Naive thymus-derived CD8-positive, alpha-beta T cell (primary cell): ENCODE results near the gene DCAF7. TPM values are rescaled to one million over a fixed set of nuclear protein-coding genes. Genes with fewer than 3 reads are reported as not detected.

Experiments used
- ATAC-seq, 2 donors: fragments of 150-1000 bp; cut with Tn5 transposase in 1 of 2; sonication (Bioruptor Pico), chemical (Tn5 transposase) in 1 of 2; 1 replicate in 1 of 2; 2 replicates in 1 of 2; pipeline ENCODE4 v1.10.0; 2021; ENCODE audit warnings: mild to moderate bottlenecking in 2 of 2, moderate library complexity in 2 of 2
- POLR2A ChIA-PET: fragments of 350-600 bp; sonication (Branson Sonifier 250); formaldehyde crosslinking; loops from one replicate; lab custom pipeline; 2021; ENCODE audit warnings: antibody characterized with exemption; lab: Charles Lee
- DNase-seq, 10 donors: peaks; one replicate each; pipeline versions ENCODE4 v3.0.0 to v3.0.0-alpha.2; 2020 to 2022
- H3K27ac Mint-ChIP-seq, 10 donors: one replicate each; pipeline ENCODE4 v1.8.0; 2020 to 2022; ENCODE audit warnings: mild to moderate bottlenecking in 10 of 10, mixed read lengths in 10 of 10, moderate library complexity in 4 of 10, inconsistent platforms in 1 of 10
- H3K27me3 Mint-ChIP-seq, 5 donors: one replicate each; pipeline ENCODE4 v1.8.0; 2021 to 2022; ENCODE audit warnings: mixed read lengths in 5 of 5
- H3K36me3 Mint-ChIP-seq, 3 donors: one replicate each; pipeline ENCODE4 v1.8.0; 2020 to 2022; ENCODE audit warnings: mixed read lengths in 3 of 3, mild to moderate bottlenecking in 2 of 3, inconsistent platforms in 1 of 3
- H3K4me1 Mint-ChIP-seq, 4 donors: one replicate each; pipeline ENCODE4 v1.8.0; 2021 to 2022; ENCODE audit warnings: mixed read lengths in 4 of 4
- H3K4me3 Mint-ChIP-seq, 10 donors: one replicate each; pipeline ENCODE4 v1.8.0; 2020 to 2022; ENCODE audit warnings: mild to moderate bottlenecking in 10 of 10, mixed read lengths in 10 of 10, moderate library complexity in 6 of 10, inconsistent platforms in 1 of 10
- H3K9me3 Mint-ChIP-seq, 9 donors: one replicate each; pipeline ENCODE4 v1.8.0; 2020 to 2022; ENCODE audit warnings: mixed read lengths in 9 of 9, mild to moderate bottlenecking in 3 of 9, inconsistent platforms in 1 of 9, moderate library complexity in 1 of 9
- polyA plus RNA-seq, 3 donors: library from polyadenylated mRNA; unstranded; fragments of 300-500 nt; fragmentation: Illumina TruSeq; gene quantifications; one replicate each; pipeline ENCODE4 v1.2.3, GENCODE V29; 2021
- total RNA-seq, 8 experiments: library from RNA in 2 of 8; stranded (reverse) in 2 of 8; gene quantifications; one replicate each; pipeline ENCODE4 v1.2.3 and lab custom pipeline; 2021 to 2026

Gene DCAF7
- total and polyA plus RNA-seq, 5 experiments from 2014 or later = 57.8 to 77.5 (median 75.6) TPM

DNA sequence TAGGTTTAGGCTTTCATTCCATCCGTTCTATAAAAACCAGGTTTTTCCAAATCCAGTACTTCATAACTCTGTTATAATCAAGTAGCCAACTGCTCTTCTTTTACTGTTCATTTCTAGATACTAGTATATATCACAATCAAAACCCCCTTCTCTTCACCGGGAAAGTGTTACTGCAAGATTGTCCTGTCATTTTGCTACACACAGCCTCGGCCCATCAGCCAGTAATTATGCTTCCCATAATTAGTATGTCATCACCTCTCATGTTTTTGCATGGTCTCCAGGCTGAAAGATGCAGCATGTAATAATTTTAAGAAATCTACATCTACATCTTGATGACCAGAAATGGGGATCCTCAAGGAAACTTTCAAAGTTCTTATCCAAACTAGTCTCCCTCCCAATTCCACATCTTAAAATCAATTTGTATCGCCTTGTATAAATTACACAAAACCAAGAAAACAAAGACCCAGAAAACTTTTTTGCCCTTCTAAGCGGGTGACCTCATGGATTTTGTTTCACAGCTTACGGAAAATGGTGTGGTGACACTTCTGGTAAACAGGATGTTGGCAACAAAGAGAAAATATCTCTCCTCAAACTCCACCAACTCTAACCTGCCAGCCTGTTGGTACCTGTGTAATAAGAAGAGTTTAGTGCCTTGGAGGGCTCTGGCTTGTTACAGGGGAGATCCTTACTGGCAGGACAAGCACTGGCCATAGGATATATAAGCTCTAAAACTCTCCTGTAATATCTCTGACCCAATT is 59.7 kb downstream of the DCAF7 start:
- no peaks in the 10 kb centered on the region for H3K27me3 Mint-ChIP-seq
- H3K36me3 Mint-ChIP-seq = peaks cover 0 to 47% (median 11%) of the 10 kb centered on the region in 3 donors
- peak in 3 of 10 donors; percentile 3 to 62 (median 50) for DNase-seq
- no peaks in the 10 kb centered on the region for H3K9me3 Mint-ChIP-seq
- peak overlapping the region in 8 of 10 donors; percentile 25 to 67 (median 44) for H3K4me3 Mint-ChIP-seq
- peaks cover 19 to 36% (median 29%) of the 10 kb centered on the region in 4 donors for H3K4me1 Mint-ChIP-seq
- ATAC-seq = peak in 1 of 2 donors; percentile 19
- peak overlapping the region; percentile 86 to 96 (median 91) for H3K27ac Mint-ChIP-seq
- POLR2A ChIA-PET = interaction anchor here (1.3 to 4.4 kb wide), 2 partner anchors 9 to 184 kb away, joined by 5 to 24 read pairs; partner anchors contain the start of gene TACO1

DNA sequence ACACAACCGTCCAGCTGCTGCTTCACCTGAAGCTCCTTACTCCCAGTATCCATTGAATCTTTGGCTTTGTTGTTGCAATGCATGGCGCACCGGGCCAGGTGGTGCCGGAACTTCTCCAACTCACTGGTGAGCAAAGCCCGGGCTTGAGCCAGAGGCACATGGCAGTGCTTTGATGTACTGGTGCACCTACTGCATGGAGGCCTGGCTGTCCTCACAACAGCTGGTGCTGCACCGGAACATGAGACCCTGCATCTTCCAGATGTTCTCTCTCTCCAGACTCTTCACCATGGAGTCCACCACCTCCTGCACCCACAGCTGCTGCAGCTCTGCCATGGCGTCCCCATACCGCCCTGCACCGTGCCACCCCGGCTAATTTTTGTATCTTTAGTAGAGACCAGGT is 60.6 kb downstream of the DCAF7 start:
- POLR2A ChIA-PET = interaction anchor here (0.7 to 4.4 kb wide), 6 partner anchors 10 to 359 kb away, joined by 3 to 24 read pairs (median 5); partner anchors contain the start of genes MAP3K3 and TACO1
- Mint-ChIP-seq H3K27ac (peak overlapping the region; percentile 81 to 96 (median 91)), H3K36me3 (peaks cover 0 to 39% (median 10%) of the 10 kb centered on the region in 3 donors), H3K4me3 (peak overlapping the region in 7 of 10 donors; percentile 11 to 67 (median 46)), H3K27me3 (no peaks in the 10 kb centered on the region), H3K4me1 (peaks cover 15 to 31% (median 29%) of the 10 kb centered on the region in 4 donors), H3K9me3 (no peaks in the 10 kb centered on the region)
- ATAC-seq (no peak), DNase-seq (no peak)

DNA sequence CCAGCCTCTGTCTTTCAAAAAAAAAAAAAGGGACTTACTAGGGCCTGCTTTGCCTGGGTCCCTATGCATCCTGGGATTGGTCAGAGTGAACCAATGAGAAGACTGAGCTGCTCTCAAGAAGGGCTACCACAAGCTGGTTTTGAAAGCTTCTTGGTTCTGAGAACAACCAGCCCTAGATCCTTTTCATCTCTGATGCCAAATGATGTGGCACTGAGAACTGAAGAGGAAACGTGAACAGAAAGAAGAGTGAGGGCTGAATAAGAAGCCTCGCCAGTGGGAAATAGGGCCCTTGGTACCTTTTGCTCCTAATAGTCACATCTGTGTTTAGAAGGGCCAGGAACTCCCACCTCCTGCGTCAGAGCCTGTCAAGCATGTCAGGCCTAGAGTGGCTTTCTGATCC is 61.1 kb downstream of the DCAF7 start:
- Mint-ChIP-seq H3K9me3 (no peaks in the 10 kb centered on the region), H3K27ac (peak overlapping the region; percentile 75 to 96 (median 90)), H3K27me3 (no peaks in the 10 kb centered on the region), H3K4me1 (peaks cover 14 to 30% (median 29%) of the 10 kb centered on the region in 4 donors), H3K36me3 (peaks cover 0 to 34% (median 6%) of the 10 kb centered on the region in 3 donors), H3K4me3 (peak overlapping the region in 7 of 10 donors; percentile 18 to 62 (median 49))
- peak in 2 of 10 donors; percentile 40 to 49 for DNase-seq
- peak; percentile 23 to 68 for ATAC-seq
- POLR2A ChIA-PET = interaction anchor here (0.6 to 4.4 kb wide), 10 partner anchors 10 to 359 kb away, joined by 3 to 24 read pairs (median 5); partner anchors contain the start of genes LIMD2, MAP3K3 and TACO1

GRCh38 chr17:63613663-63614062 is 63.4 kb downstream of the DCAF7 start:
- no peak for DNase-seq
- H3K4me3 Mint-ChIP-seq = no peak overlapping the region
- POLR2A ChIA-PET = interaction anchor here (2.0 kb wide), 1 partner anchor 188 kb away, joined by 6 read pairs; no protein-coding TSS in a partner anchor
- no peaks in the 10 kb centered on the region for H3K27me3 Mint-ChIP-seq
- no peaks in the 10 kb centered on the region for H3K9me3 Mint-ChIP-seq
- peaks cover 14 to 30% (median 29%) of the 10 kb centered on the region in 4 donors for H3K4me1 Mint-ChIP-seq
- no peak overlapping the region for H3K27ac Mint-ChIP-seq
- peaks cover 0 to 10% (median 3%) of the 10 kb centered on the region in 3 donors for H3K36me3 Mint-ChIP-seq
- no peak for ATAC-seq

DNA sequence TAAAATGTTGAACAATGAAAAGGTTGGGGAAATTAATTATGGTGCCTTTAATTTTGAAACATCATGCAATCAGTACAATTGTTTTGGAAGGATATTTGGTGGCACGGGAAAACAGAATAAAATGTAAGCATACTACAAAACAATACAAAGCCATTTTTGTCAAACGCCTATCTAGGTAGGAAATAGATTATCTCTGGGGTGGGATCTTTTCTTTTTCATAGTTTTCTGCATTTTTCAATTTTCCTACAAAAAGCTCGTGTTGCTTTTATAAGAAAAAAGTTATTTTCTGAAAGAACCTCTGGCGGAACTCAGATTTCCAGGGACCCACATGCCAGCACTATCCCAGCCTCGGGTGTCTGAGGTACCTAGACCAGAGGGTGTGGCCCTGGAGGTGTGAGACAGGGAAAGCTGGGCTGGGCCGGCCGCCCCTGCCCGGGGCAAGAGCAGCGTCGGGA is 71.0 kb downstream of the DCAF7 start:
- DNase-seq = no peak
- H3K27ac Mint-ChIP-seq = peak overlapping the region in 8 of 10 donors; percentile 1 to 94 (median 59)

GRCh38 chr17:63621684-63622573 is 71.7 kb downstream of the DCAF7 start, which contains the start of gene MAP3K3:
Gene MAP3K3 (plus strand): TSS chr17:63622417. CDS start chr17:63622760, 343 bp downstream.
- Mint-ChIP-seq H3K9me3 (no peaks in the 10 kb centered on the region), H3K27ac (peak within 1 kb of the TSS; percentile 87 to 96 (median 94)), H3K4me3 (peak within 1 kb of the TSS; percentile 94 to 99 (median 97)), H3K27me3 (no peaks in the 10 kb centered on the region), H3K4me1 (peaks cover 15 to 51% (median 43%) of the 10 kb centered on the region in 4 donors), H3K36me3 (no peaks in the 10 kb centered on the region)
- peak; percentile 86 to 99 (median 98) for DNase-seq
- POLR2A ChIA-PET = interaction anchor here (0.5 to 10.2 kb wide), 27 partner anchors 9 to 885 kb away, joined by 3 to 178 read pairs (median 5); partner anchors contain the start of genes CCDC47, CEP95, CYB561 and DCAF7
- peak; percentile 88 to 93 for ATAC-seq

More for the DNA sequence above, 71.0 kb downstream of the DCAF7 start:
- ATAC-seq = no peak
- Mint-ChIP-seq H3K9me3 (no peaks in the 10 kb centered on the region), H3K27me3 (no peaks in the 10 kb centered on the region), H3K4me3 (peak overlapping the region; percentile 82 to 99 (median 92)), H3K4me1 (peaks cover 10 to 44% (median 36%) of the 10 kb centered on the region in 4 donors), H3K36me3 (no peaks in the 10 kb centered on the region)
- POLR2A ChIA-PET = interaction anchor here (0.6 to 10.2 kb wide), 13 partner anchors 9 to 194 kb away, joined by 3 to 178 read pairs (median 8); partner anchors contain the start of genes CCDC47, DDX42, LIMD2 and STRADA

DNA sequence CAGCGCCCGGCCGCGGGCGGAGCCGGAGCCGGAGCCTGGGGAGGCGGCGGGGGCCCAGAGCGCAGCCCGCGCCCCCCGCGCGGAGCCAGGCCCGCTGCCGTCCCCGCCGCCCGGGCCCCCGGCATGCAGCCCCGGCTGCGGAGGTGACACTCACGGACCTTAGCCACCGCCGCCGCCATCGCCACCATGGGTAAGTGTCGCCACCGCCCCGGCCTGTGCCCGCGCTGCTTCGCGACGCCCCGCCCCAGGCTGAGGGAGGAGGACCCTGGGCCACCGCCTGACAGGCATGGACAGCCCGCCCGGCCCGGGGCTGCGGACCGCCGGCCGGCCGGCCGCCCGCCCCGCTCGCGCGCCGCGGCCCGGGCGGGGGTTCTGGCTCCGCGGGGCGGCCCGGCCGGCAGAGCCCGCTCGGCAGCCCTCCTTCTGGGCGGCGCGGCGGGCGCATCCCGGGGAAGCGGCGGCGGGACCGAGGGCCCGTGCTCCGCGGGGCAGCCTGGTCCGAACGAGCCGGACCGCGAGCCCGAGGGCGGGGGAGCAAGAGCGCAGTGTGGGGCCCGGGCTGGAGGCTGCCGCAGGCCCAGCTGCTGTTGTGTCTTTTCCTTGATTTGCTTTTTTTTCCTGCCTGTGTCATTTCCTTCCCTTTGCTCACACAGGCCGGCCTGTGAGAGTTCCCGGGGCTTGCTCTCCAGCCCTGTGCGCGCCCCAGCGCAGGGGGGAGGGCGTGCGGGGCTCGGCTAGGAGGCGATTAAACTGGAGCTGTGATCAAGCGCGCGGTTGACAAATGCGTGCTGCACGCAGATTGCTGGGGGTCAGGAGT is 72.5 kb downstream of the DCAF7 start:
- ATAC-seq = peak; percentile 25 to 27
- H3K36me3 Mint-ChIP-seq = no peaks in the 10 kb centered on the region
- peak; percentile 17 to 71 (median 34) for DNase-seq
- POLR2A ChIA-PET = interaction anchor here (0.5 to 10.2 kb wide), 22 partner anchors 8 to 884 kb away, joined by 3 to 178 read pairs (median 6); partner anchors contain the start of genes CCDC47, CEP95, DCAF7 and DDX42
- H3K27me3 Mint-ChIP-seq = no peaks in the 10 kb centered on the region
- H3K27ac Mint-ChIP-seq = peak overlapping the region; percentile 84 to 95 (median 92)
- no peaks in the 10 kb centered on the region for H3K9me3 Mint-ChIP-seq
- H3K4me3 Mint-ChIP-seq = peak overlapping the region; percentile 94 to 99 (median 97)
- peaks cover 19 to 56% (median 49%) of the 10 kb centered on the region in 4 donors for H3K4me1 Mint-ChIP-seq

- Mint-ChIP-seq H3K4me3 (peak overlapping the region; percentile 94 to 99 (median 97)), H3K36me3 (peaks cover 0 to 3% (median 0%) of the 10 kb centered on the region in 3 donors), H3K27ac (peak overlapping the region in 8 of 10 donors; percentile 84 to 95 (median 92)), H3K4me1 (peaks cover 19 to 56% (median 55%) of the 10 kb centered on the region in 4 donors), H3K9me3 (no peaks in the 10 kb centered on the region), H3K27me3 (no peaks in the 10 kb centered on the region)
- ATAC-seq (no peak), DNase-seq (no peak)
- POLR2A ChIA-PET = interaction anchor here (0.8 to 10.2 kb wide), 6 partner anchors 15 to 119 kb away, joined by 3 to 178 read pairs (median 4); partner anchors contain the start of gene LIMD2
Observed at GRCh38 chr17:63623786-63624530, 73.7 kb downstream of the DCAF7 start.

DNA sequence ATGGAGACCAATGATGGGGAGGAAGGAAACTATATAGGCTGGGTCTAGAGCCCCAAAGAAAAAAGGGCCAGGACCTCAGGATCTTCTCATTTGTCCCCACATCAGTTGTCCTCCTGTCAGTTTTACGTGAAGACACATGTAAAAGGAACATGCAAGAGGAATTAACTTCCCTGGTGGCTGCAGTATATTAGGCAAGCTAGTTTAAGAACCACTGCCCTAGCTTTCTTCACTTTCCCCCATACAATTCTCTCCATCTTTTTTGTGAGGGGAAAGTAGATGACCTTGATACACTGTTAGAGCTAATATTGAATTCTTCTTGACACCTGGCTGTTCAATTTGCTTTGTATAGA is 74.2 kb downstream of the DCAF7 start:
- POLR2A ChIA-PET = interaction anchor here (1.5 to 10.2 kb wide), 2 partner anchors 74 to 86 kb away, joined by 5 to 178 read pairs; partner anchors contain the start of gene LIMD2
- Mint-ChIP-seq H3K4me1 (peaks cover 19 to 60% (median 57%) of the 10 kb centered on the region in 4 donors), H3K9me3 (no peaks in the 10 kb centered on the region), H3K36me3 (peaks cover 0 to 8% (median 0%) of the 10 kb centered on the region in 3 donors), H3K27ac (peak overlapping the region in 1 of 10 donors; percentile 46), H3K4me3 (peak overlapping the region; percentile 52 to 98 (median 85)), H3K27me3 (no peaks in the 10 kb centered on the region)
- DNase-seq (no peak), ATAC-seq (no peak)

DNA sequence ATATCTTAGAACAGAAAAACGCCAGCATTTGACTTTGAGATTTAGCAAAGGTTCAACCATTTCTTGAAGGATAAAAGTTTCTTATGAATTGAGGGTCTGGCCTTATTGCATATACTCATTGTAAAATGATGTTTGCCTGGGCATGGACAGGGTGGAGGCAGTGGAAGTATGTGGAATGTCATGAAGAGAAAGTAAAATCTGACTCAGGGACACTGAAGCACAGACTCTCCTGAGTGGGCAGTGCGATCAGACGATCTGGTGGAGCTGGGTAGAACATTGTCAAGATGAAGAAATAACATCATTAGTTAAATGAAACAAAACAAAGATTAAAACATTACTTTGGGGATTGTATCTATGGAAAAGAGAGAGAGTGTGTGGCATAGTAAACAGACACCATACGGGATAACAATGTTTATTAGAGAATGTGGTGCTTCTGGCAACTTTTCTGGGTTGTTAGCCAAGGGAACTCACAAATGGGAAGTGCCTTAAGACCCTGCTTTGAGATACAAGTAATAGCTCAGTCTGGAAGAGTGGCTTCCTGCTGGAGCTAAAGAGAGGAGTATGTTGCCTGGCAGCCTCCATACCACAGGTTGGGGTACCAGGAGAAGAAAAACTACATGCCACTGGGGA is 76.4 kb downstream of the DCAF7 start:
- Mint-ChIP-seq H3K4me3 (peak overlapping the region in 2 of 10 donors; percentile 2 to 5), H3K27me3 (no peaks in the 10 kb centered on the region), H3K27ac (peak overlapping the region in 3 of 10 donors; percentile 2 to 34 (median 27)), H3K36me3 (peaks cover 0 to 19% (median 0%) of the 10 kb centered on the region in 3 donors), H3K9me3 (no peaks in the 10 kb centered on the region), H3K4me1 (peaks cover 26 to 72% (median 63%) of the 10 kb centered on the region in 4 donors)
- ATAC-seq (no peak), DNase-seq (no peak)
- POLR2A ChIA-PET = interaction anchor here (0.7 to 10.2 kb wide), 2 partner anchors 72 to 84 kb away, joined by 3 to 178 read pairs; partner anchors contain the start of gene LIMD2
